Measurements from ENCODE around the gene PPP2R2D. TPM values are rescaled to one million over a fixed set of nuclear protein-coding genes. Genes with fewer than 3 reads are reported as not detected.

The PPP2R2D gene
- total RNA-seq, 1 donor: 23.9 TPM

- H3K79me2 ChIP-seq (ENCODE audit: insufficient read depth, low read length): peaks cover 90% of the 10 kb centered on the region
- no peak overlapping the region for H3K4me3 ChIP-seq (ENCODE audit: insufficient read depth, low read length)
- H2AFZ ChIP-seq (ENCODE audit: low read length): no peak overlapping the region
- H3K9me3 ChIP-seq (ENCODE audit: low read depth, low read length): no peaks in the 10 kb centered on the region
- no peak for TF ChIP-seq CTCF (IDR thresholded peaks at IDR 0.05; ENCODE audit: extremely low read depth, low read depth, low read length)
- H3K27ac ChIP-seq (ENCODE audit: low read depth, low read length): no peak overlapping the region
- no peak overlapping the region for H3K4me2 ChIP-seq (ENCODE audit: insufficient read depth, low read length)
- peaks cover 6% of the 10 kb centered on the region for H4K20me1 ChIP-seq (ENCODE audit: insufficient read depth, low read length)
- peaks cover 33% of the 10 kb centered on the region for H3K36me3 ChIP-seq (ENCODE audit: insufficient read depth, low read length)
- no peaks in the 10 kb centered on the region for H3K27me3 ChIP-seq (ENCODE audit: insufficient read depth, low read length)
- no peak for DNase-seq (ENCODE audit: insufficient read length, low spot score, missing footprints)
- peaks cover 19% of the 10 kb centered on the region for H3K4me1 ChIP-seq (ENCODE audit: insufficient read depth, low read length)
Observed at GRCh38 chr10:131934769-131935168, 34.0 kb downstream of the PPP2R2D start.

DNA sequence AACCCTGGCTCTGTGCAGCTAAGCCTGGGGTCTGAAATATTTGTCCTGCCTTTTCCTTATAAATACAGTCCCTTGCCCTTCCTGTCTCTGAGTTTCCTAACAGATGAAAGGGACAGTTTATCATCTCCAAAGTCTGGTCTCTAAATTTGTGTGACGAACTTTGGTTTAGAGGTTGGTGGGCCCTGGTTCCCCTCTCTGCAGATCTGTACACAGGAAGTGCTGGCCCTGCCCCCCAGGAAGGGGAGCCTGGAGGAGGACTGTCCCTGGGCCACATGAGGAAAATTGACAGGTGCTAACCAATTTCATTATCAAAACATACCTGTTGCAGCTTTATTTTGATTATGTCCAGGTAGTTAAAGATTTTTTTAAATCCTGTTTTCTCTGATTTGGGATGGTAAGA lies 34.5 kb downstream of the PPP2R2D start:
- no peak for TF ChIP-seq CTCF (IDR thresholded peaks at IDR 0.05; ENCODE audit: extremely low read depth, low read depth, low read length)
- Histone ChIP-seq H2AFZ (ENCODE audit: low read length) (no peak overlapping the region), H3K79me2 (ENCODE audit: insufficient read depth, low read length) (peaks cover 90% of the 10 kb centered on the region), H3K4me1 (ENCODE audit: insufficient read depth, low read length) (peaks cover 15% of the 10 kb centered on the region), H3K27me3 (ENCODE audit: insufficient read depth, low read length) (no peaks in the 10 kb centered on the region), H3K4me3 (ENCODE audit: insufficient read depth, low read length) (no peak overlapping the region), H3K4me2 (ENCODE audit: insufficient read depth, low read length) (no peak overlapping the region), H4K20me1 (ENCODE audit: insufficient read depth, low read length) (peaks cover 6% of the 10 kb centered on the region), H3K9me3 (ENCODE audit: low read depth, low read length) (no peaks in the 10 kb centered on the region), H3K36me3 (ENCODE audit: insufficient read depth, low read length) (peaks cover 33% of the 10 kb centered on the region), H3K27ac (ENCODE audit: low read depth, low read length) (no peak overlapping the region)
- no peak for DNase-seq (ENCODE audit: insufficient read length, low spot score, missing footprints)

DNA sequence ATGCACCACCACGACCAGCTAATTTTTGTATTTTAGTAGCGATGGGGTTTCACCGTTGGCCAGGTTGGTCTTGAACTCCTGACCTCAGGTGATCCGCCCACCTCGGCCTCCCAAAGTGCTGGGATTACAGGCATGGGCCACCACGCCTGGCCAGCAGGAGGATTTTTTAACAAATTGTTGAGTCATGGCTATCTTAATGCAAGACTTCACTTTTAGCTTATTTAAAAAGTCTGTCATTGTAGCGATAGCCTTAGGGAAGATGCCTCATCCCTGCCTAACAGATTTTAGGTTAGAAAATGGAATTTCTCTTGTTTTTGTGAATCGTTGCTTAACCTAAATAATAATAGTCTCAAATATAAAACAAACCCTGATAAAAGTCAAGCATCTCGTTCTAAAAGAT lies 35.5 kb downstream of the PPP2R2D start:
- TF ChIP-seq CTCF (IDR thresholded peaks at IDR 0.05; ENCODE audit: extremely low read depth, low read depth, low read length): no peak
- Histone ChIP-seq H3K4me2 (ENCODE audit: insufficient read depth, low read length) (no peak overlapping the region), H3K9me3 (ENCODE audit: low read depth, low read length) (no peaks in the 10 kb centered on the region), H3K4me3 (ENCODE audit: insufficient read depth, low read length) (no peak overlapping the region), H3K79me2 (ENCODE audit: insufficient read depth, low read length) (peaks cover 85% of the 10 kb centered on the region), H3K4me1 (ENCODE audit: insufficient read depth, low read length) (peaks cover 10% of the 10 kb centered on the region), H3K36me3 (ENCODE audit: insufficient read depth, low read length) (peaks cover 40% of the 10 kb centered on the region), H2AFZ (ENCODE audit: low read length) (no peak overlapping the region), H3K27ac (ENCODE audit: low read depth, low read length) (no peak overlapping the region), H4K20me1 (ENCODE audit: insufficient read depth, low read length) (peaks cover 6% of the 10 kb centered on the region), H3K27me3 (ENCODE audit: insufficient read depth, low read length) (no peaks in the 10 kb centered on the region)
- DNase-seq (ENCODE audit: insufficient read length, low spot score, missing footprints): no peak

- H3K4me3 ChIP-seq (ENCODE audit: insufficient read depth, low read length): no peak overlapping the region
Observed at GRCh38 chr10:131936736-131937135, 35.9 kb downstream of the PPP2R2D start.

More at GRCh38 chr10:131936736-131937135, 35.9 kb downstream of the PPP2R2D start:
- H3K27me3 ChIP-seq (ENCODE audit: insufficient read depth, low read length): no peaks in the 10 kb centered on the region
- no peak for TF ChIP-seq CTCF (IDR thresholded peaks at IDR 0.05; ENCODE audit: extremely low read depth, low read depth, low read length)
- H4K20me1 ChIP-seq (ENCODE audit: insufficient read depth, low read length): peaks cover 6% of the 10 kb centered on the region
- peaks cover 44% of the 10 kb centered on the region for H3K36me3 ChIP-seq (ENCODE audit: insufficient read depth, low read length)
- no peak overlapping the region for H3K4me2 ChIP-seq (ENCODE audit: insufficient read depth, low read length)
- no peak overlapping the region for H3K27ac ChIP-seq (ENCODE audit: low read depth, low read length)
- H3K4me1 ChIP-seq (ENCODE audit: insufficient read depth, low read length): peaks cover 10% of the 10 kb centered on the region
- peaks cover 84% of the 10 kb centered on the region for H3K79me2 ChIP-seq (ENCODE audit: insufficient read depth, low read length)
- no peaks in the 10 kb centered on the region for H3K9me3 ChIP-seq (ENCODE audit: low read depth, low read length)
- DNase-seq (ENCODE audit: insufficient read length, low spot score, missing footprints): no peak
- H2AFZ ChIP-seq (ENCODE audit: low read length): no peak overlapping the region
